ENCODE data around the gene ARL4D.

Gene ARL4D

DNA sequence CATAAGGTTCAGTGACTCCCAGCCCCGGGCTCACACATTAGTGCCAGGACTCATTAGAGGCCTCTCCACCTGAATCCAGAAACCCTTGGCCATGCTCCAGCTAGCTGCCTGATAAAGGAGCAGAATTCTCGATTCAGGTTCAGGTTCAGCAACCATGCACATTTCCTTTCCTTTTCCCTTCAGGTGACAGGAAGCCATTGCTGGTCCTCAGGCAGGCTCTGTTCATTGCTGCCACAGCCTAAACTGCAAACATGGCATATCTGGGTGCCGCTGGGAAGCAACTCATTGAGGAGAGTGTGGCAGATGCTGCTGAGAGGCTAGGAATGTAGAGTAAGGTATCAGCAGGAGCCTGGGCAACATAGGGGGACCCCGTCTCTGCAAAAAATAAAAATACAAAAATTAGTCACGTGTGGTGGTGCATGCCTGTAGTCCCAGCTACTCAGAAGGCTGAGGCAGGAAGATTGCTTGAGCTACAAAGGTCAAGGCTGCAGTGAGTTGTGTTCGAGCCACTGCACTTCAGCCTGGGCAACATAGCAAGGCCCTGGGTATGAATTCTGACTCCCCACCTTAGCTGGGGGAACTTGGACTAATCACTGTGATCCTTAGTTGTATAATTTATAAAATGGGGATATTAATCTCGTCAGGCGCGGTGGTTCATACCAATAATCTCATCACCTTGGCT, 28.7 kb downstream of the ARL4D start:
- no peak for DNase-seq (ENCODE audit: low read depth)

GRCh38 chr17:43428524-43428923, 29.7 kb downstream of the ARL4D start:
- no peak for DNase-seq (ENCODE audit: low read depth)

DNA sequence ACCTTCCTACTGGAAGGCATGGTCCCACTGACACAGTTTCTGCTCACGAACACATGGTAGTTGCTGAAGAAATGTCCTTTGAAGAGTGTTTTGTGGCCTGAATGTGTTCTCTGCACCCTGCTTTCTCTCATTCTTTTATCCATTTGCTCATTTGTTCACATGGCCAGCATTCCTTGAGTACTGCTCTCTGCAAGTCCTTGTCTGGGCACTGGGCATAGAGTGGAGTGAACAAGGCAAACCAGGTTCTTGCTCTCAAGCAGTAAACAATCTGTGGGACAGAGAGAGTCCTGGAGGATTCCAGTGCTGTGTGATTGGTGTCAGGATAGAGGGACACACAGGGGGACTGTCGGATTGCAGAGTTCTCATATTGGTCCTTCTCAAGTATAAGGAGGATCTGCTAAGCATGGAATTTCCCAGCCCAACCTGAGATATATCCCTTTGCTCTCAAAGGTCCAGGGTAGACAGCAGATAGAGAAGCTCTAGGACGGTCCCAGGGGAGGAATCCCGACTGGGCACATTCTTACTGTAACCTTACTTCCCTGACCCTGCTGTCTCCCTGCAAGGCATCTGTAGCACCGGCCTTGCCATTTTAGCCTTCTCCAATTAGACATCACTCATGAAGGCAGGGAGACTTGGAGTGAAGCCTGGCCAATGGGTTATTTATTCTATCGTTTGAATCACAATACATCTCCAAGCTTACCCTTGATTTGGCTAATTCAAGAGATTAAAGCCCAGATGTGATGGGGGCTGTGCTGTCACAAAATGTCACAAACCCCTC, 32.3 kb downstream of the ARL4D start:
- DNase-seq (ENCODE audit: low read depth), result no peak

DNA sequence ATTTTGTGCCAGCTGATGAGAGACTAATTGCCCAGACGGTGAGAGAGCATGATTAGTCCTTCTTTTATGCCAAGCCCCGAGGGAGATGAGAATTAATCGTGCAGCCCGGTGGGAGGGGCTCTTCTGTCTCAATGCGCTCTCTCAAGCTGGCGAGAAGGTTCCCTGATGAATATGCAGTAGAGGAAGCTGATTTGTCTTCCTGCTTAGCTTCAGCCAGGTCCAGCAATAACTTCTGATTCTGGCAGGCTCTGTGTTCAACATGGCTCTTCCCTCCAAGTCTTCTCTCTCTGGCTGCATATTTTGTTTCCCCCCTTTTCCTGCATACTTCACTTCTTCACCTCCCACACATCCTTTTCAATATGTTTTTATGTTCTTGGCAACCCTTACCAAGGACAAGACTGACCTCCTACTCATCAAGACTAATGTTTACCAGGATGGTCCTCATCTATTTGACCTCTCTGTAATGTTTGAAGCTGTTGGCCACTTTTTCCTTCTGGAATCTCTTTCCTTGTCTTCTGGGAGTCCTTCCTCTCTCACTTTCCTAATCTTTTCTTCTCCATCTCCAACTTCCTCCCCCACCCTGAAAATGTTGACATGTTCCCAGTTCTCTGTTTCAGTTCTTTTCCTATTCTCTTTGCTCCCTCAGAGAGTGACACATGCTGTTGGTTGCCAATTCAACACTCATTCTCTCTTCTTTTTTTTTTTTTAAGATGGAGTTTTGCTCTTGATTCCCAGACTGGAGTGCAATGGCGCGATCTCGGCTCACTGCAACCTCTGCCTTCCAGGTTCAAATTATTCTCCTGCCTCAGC, 33.1 kb downstream of the ARL4D start:
- DNase-seq (ENCODE audit: low read depth), result no peak

- no peak for DNase-seq (ENCODE audit: low read depth)
These were observed 36.1 kb downstream of the ARL4D start for GRCh38 chr17:43434902-43435319.

GRCh38 chr17:43437756-43438155, 39.0 kb downstream of the ARL4D start:
- no peak for DNase-seq (ENCODE audit: low read depth)

DNA sequence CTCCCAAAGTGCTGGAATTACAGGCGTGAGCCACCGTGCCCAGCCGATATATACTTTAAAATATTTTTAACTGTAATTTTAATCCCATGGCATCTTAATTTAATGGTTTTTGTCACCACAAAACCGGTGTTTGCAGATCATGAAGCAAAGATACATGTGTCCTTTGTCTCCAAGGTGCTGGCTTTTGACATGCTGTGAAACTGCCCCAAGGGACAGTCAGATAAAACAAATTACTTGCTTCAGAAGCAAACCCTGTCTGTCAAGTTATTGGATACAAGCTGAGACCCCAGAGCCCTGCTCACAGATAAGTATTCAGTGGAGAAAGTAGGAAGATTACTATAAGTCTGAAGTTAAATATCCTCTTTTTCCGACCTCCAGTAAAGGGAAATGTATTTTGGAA, 39.8 kb downstream of the ARL4D start:
- DNase-seq (ENCODE audit: low read depth), result no peak

DNA sequence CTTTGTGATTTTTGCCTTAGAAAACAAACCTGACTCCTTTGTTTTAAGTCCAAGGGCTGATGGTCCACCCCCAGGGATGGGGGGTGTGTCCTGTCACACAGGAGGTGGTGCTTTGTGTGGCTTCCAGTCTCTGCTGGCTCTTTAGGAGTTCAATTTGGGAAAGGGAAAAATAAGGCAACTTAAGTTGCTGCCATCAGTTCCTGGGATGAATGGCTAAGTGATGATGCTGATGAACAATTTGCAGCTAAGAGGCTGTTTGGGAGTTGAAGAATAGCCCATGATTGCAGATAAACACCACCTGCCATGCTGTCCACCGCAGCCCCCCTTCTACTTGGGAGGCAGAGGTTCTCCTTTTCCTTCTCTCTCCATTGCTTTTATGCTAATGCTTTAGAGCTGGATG, 40.2 kb downstream of the ARL4D start:
- DNase-seq (ENCODE audit: low read depth), result no peak

- DNase-seq (ENCODE audit: low read depth), result no peak
These were observed 43.9 kb downstream of the ARL4D start for GRCh38 chr17:43442711-43443110.

GRCh38 chr17:43443381-43443780, 44.6 kb downstream of the ARL4D start:
- no peak for DNase-seq (ENCODE audit: low read depth)

GRCh38 chr17:43444223-43445008, 45.6 kb downstream of the ARL4D start:
- DNase-seq (ENCODE audit: low read depth), result no peak

- DNase-seq (ENCODE audit: low read depth), result no peak
These were observed 46.3 kb downstream of the ARL4D start for GRCh38 chr17:43445009-43445589.

DNA sequence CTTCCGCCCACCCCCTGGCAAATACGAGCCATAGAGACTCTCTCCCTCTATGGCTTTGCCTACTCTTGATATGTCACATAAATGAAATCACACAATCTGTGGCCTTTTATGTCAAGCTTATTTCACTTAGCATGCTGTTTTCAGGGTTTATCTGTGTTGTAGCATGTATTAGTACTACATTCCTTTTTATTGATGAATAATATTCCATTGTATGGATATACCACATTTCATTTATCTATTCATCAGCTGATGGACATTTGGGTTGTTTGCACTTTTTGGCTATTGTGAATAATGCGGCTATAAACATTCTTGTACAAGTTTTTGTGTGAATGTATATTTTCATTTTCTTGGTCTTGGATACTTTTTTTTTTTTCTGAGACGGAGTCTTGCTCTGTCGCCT, 48.0 kb downstream of the ARL4D start:
- DNase-seq (ENCODE audit: low read depth), result no peak

- DNase-seq (ENCODE audit: low read depth), result no peak
These were observed 50.1 kb downstream of the ARL4D start for GRCh38 chr17:43448720-43449469.

- no peak for DNase-seq (ENCODE audit: low read depth)
These were observed 50.9 kb downstream of the ARL4D start for GRCh38 chr17:43449470-43450248.
